Activated naive CD4-positive, alpha-beta T cell treated with anti-CD3 and anti-CD28 coated beads, Interleukin-2, amount 50 U/mL, for 24 hours (primary cell): ENCODE measurements around the gene CBFB.
"Not testable (repeated sequence)": the region's sequence is repeated elsewhere in the genome, so short reads cannot be mapped to it uniquely, and the experiment has no call there.

Source experiments
- H3K27ac Mint-ChIP-seq: one replicate; pipeline ENCODE4 v1.8.0; 2021; ENCODE audit warnings: mild to moderate bottlenecking, mixed read lengths
- H3K27me3 Mint-ChIP-seq: one replicate; pipeline ENCODE4 v1.8.0; 2021; ENCODE audit warnings: mixed read lengths
- H3K36me3 Mint-ChIP-seq: one replicate; pipeline ENCODE4 v1.8.0; 2021; ENCODE audit warnings: mixed read lengths
- H3K4me1 Mint-ChIP-seq: one replicate; pipeline ENCODE4 v1.8.0; 2021; ENCODE audit warnings: mixed read lengths
- H3K4me3 Mint-ChIP-seq: one replicate; pipeline ENCODE4 v1.8.0; 2021; ENCODE audit warnings: mild to moderate bottlenecking, mixed read lengths
- H3K9me3 Mint-ChIP-seq: one replicate; pipeline ENCODE4 v1.8.0; 2021; ENCODE audit warnings: mixed read lengths

CBFB gene

DNA sequence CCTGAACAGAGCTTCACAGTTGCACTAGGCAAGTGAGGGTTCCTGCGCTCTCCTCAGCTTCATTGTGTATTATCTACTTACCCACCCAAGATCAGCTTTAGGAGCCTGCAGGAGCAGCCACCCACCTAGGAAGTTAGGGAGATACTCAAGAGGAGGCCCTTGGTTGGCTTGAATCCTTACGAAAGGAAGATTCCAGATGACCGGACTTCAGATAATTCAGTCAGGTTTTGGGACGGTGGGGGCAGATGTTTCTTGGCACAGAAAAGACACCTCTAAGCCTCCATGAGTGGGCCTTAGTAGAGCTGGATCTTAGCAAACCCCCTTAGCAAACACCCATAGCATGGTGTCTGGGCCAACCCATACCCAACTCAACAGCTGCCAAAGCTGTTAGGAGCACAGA lies 2.4 kb upstream of the CBFB start:
- H3K36me3 Mint-ChIP-seq, result no peaks in the 10 kb centered on the region
- no peaks in the 10 kb centered on the region for H3K27me3 Mint-ChIP-seq
- no peak overlapping the region for H3K4me3 Mint-ChIP-seq
- H3K9me3 Mint-ChIP-seq, result no peaks in the 10 kb centered on the region
- H3K27ac Mint-ChIP-seq, result no peak overlapping the region
- H3K4me1 Mint-ChIP-seq, result peaks cover 25% of the 10 kb centered on the region

- Mint-ChIP-seq H3K36me3 (no peaks in the 10 kb centered on the region), H3K9me3 (no peaks in the 10 kb centered on the region), H3K4me3 (no peak overlapping the region), H3K4me1 (peaks cover 29% of the 10 kb centered on the region), H3K27ac (no peak overlapping the region), H3K27me3 (no peaks in the 10 kb centered on the region)
These were observed 1.9 kb upstream of the CBFB start for GRCh38 chr16:67027046-67027445.

DNA sequence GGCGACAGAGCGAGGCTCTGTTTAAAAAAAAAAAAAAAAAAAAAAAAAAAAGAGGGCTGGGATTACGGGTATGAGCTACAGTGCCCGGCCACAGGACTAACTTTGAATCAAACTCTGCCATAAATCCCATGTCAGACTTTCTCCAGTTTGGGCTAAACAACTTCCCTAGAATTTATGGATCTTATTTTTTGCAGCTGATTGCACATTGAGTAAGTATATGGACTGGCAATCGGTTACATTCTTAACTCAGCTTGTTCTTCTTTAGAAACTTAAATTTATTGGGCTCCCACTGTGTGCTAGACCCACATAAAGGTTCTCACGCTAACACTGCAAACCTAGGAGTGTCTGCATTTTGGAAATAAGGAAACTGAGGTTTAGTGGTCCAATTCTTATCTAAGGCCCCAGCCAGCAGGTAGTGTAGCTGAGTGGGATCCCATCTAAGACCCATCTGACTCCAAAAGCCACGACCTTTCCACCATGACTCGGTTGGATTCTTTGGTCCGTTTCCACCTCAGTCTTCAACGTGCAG lies 718 bp upstream of the CBFB start:
- Mint-ChIP-seq H3K4me3 (peak overlapping the region; percentile 84), H3K36me3 (no peaks in the 10 kb centered on the region), H3K27ac (peak overlapping the region; percentile 92), H3K4me1 (peaks cover 41% of the 10 kb centered on the region), H3K27me3 (no peaks in the 10 kb centered on the region), H3K9me3 (no peaks in the 10 kb centered on the region)

DNA sequence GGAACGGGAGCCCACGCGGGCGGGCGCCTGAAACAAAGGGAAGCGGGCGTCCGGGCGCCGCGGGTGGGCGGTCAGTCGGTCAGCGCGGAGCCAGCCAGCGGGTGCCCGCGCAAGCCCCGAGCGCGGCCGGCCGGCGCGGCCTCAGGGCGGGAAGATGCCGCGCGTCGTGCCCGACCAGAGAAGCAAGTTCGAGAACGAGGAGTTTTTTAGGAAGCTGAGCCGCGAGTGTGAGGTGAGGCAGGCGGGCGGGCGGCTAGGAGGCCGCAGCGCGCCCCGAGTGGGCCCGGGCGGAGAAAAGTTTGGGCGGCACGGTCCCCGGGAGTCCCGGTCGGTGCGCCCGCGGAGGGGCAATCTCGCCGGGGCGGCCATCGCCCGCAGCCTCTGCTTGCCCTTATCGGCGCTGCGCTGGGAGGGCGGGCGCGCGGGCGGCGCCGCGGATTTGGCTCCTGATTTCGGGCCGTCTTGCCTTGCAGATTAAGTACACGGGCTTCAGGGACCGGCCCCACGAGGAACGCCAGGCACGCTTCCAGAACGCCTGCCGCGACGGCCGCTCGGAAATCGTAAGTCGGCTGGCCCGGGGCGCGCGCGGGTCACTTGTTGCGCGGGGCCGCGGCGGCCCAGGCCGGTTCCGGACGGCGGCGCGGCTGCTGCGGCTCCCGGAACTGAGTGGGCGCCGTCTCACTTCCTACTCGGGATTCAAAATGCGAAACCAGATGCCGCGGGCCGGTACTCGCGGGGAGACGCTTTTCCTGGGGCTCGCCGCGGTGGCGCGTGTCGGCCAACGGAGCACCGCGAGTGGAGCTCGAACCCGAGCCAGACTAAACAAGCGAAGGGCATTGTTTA lies 526 bp downstream of the CBFB start:
- H3K27me3 Mint-ChIP-seq, result no peaks in the 10 kb centered on the region

GRCh38 chr16:67030221-67030962 lies 1.4 kb downstream of the CBFB start:
- H3K4me3 Mint-ChIP-seq, result peak overlapping the region; percentile 92
- no peaks in the 10 kb centered on the region for H3K9me3 Mint-ChIP-seq
- peak overlapping the region; percentile 81 for H3K27ac Mint-ChIP-seq
- H3K36me3 Mint-ChIP-seq, result peaks cover 3% of the 10 kb centered on the region
- H3K27me3 Mint-ChIP-seq, result no peaks in the 10 kb centered on the region
- peaks cover 58% of the 10 kb centered on the region for H3K4me1 Mint-ChIP-seq

More for the DNA sequence above, 526 bp downstream of the CBFB start:
- Mint-ChIP-seq H3K4me3 (peak overlapping the region; percentile 92), H3K9me3 (no peaks in the 10 kb centered on the region), H3K27ac (peak overlapping the region; percentile 81), H3K4me1 (peaks cover 49% of the 10 kb centered on the region), H3K36me3 (peaks cover 2% of the 10 kb centered on the region)

DNA sequence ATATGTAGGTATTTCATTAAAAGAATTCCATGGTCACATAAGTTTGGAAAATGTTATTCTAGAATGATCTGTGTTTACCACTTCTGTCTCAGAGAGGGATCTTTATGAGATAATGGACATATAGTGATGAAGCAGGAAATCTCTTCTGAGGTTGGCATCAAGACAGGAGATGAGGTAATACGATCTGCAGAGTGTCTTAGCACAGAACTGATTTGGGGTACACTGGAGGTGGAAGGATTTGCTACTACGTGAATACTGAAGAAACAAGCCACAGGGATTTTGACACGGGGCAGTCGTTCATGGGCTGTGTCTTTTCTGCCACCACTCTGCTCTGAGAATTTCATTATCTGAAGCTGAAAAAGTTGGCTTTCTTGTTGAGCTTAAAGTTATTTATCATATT lies 5.5 kb downstream of the CBFB start:
- H3K27ac Mint-ChIP-seq, result peak overlapping the region; percentile 31
- H3K4me1 Mint-ChIP-seq, result peaks cover 72% of the 10 kb centered on the region
- peak overlapping the region; percentile 23 for H3K4me3 Mint-ChIP-seq
- peaks cover 3% of the 10 kb centered on the region for H3K36me3 Mint-ChIP-seq
- H3K27me3 Mint-ChIP-seq, result no peaks in the 10 kb centered on the region
- H3K9me3 Mint-ChIP-seq, result no peaks in the 10 kb centered on the region

DNA sequence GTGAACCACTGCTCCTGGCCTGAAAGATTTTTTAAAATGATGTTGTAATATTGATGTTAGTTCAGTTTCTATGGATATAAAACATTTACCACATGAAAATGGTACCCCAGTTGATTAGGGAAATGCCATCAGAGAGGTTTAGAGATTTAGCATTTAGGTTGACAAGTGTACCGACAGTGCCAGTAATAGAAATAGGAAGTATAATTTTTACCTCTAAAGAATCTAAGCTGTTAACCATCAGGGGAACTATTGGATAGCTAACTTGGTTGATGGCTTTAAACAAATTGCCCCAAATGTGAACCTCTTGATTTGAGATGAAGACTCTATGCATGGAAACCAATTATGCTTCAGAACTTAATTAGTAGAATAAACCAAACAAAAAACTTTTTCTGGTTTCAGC lies 6.4 kb downstream of the CBFB start:
- Mint-ChIP-seq H3K4me3 (no peak overlapping the region), H3K4me1 (peaks cover 75% of the 10 kb centered on the region)

DNA sequence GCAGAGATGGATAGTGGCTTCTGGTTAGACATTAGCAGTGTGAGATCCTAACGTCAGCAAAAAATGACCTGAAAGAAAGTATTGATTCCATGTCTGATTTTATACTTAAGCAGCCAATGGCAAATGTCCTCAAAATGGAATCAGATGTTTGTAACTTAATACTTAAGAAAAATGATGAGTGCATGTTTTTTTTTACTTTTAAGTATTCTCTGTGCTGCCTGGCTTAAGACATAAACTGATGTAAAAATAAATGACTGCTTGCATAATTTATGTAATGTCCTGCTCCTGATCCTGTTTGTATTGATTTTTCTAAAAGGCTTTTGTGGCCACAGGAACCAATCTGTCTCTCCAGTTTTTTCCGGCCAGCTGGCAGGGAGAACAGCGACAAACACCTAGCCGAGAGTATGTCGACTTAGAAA lies 7.4 kb downstream of the CBFB start:
- peaks cover 8% of the 10 kb centered on the region for H3K36me3 Mint-ChIP-seq

More for the DNA sequence above, 6.4 kb downstream of the CBFB start:
- H3K36me3 Mint-ChIP-seq, result peaks cover 4% of the 10 kb centered on the region
- H3K27ac Mint-ChIP-seq, result no peak overlapping the region
- H3K9me3 Mint-ChIP-seq, result no peaks in the 10 kb centered on the region
- H3K27me3 Mint-ChIP-seq, result no peaks in the 10 kb centered on the region

GRCh38 chr16:67039260-67040020 lies 10.5 kb downstream of the CBFB start:
- Mint-ChIP-seq H3K4me3 (no peak overlapping the region), H3K4me1 (peaks cover 54% of the 10 kb centered on the region), H3K27ac (no peak overlapping the region), H3K27me3 (no peaks in the 10 kb centered on the region), H3K36me3 (peaks cover 7% of the 10 kb centered on the region), H3K9me3 (no peaks in the 10 kb centered on the region)

More for the DNA sequence above, 7.4 kb downstream of the CBFB start:
- no peak overlapping the region for H3K4me3 Mint-ChIP-seq
- H3K4me1 Mint-ChIP-seq, result peaks cover 75% of the 10 kb centered on the region
- no peak overlapping the region for H3K27ac Mint-ChIP-seq
- H3K27me3 Mint-ChIP-seq, result no peaks in the 10 kb centered on the region
- no peaks in the 10 kb centered on the region for H3K9me3 Mint-ChIP-seq

GRCh38 chr16:67040166-67040565 lies 11.2 kb downstream of the CBFB start:
- Mint-ChIP-seq H3K27ac (peak overlapping the region; percentile 41), H3K36me3 (peaks cover 5% of the 10 kb centered on the region), H3K4me1 (peaks cover 46% of the 10 kb centered on the region)

DNA sequence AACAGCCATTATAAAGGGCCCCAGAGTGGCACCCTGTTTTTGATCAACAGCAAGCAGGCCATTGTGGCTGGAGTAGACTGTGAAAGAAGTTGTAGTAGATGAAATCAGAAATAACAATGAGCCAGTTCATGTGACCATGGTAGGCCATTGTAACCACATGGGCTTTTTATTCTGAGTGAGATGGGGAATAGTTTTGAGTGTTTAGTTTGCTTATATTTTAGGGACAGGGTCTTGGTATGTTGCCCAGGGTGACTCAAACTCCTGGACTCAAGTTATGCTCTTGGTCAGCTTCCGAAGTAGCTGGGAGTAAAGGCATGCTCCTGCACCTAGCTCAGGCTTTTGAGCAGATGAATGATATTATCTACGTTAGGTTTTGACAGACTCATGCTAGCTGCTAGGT lies 12.0 kb downstream of the CBFB start:
- Mint-ChIP-seq H3K27me3 (no peaks in the 10 kb centered on the region), H3K4me3 (no peak overlapping the region), H3K9me3 (no peaks in the 10 kb centered on the region), H3K4me1 (peaks cover 45% of the 10 kb centered on the region), H3K27ac (no peak overlapping the region), H3K36me3 (peaks cover 5% of the 10 kb centered on the region)

More at GRCh38 chr16:67040166-67040565, 11.2 kb downstream of the CBFB start:
- H3K4me3 Mint-ChIP-seq, result no peak overlapping the region
- H3K9me3 Mint-ChIP-seq, result no peaks in the 10 kb centered on the region
- H3K27me3 Mint-ChIP-seq, result no peaks in the 10 kb centered on the region

DNA sequence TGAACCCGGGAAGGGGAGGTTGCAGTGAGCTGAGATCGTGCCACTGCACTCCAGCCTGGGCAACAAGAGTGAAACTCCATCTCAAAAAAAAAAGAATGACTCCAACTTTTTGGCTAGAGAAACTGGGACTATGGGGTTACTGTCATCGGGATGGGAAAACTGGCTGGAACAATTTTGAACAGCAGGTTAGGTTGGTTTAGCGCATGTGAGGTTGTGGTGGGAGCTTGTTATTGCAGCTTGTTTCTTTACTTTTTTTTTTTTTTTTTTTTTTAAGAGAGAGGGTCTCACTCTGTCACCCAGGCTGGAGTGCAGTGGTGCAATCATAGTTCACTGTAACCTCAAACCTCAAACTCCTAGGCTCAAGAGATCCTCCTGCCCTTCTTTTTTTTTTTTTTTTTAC lies 12.6 kb downstream of the CBFB start:
- H3K9me3 Mint-ChIP-seq, H3K4me3 Mint-ChIP-seq, H3K27ac Mint-ChIP-seq, H3K36me3 Mint-ChIP-seq, H3K27me3 Mint-ChIP-seq: not testable (repeated sequence)
- H3K4me1 Mint-ChIP-seq, result peaks cover 43% of the 10 kb centered on the region

DNA sequence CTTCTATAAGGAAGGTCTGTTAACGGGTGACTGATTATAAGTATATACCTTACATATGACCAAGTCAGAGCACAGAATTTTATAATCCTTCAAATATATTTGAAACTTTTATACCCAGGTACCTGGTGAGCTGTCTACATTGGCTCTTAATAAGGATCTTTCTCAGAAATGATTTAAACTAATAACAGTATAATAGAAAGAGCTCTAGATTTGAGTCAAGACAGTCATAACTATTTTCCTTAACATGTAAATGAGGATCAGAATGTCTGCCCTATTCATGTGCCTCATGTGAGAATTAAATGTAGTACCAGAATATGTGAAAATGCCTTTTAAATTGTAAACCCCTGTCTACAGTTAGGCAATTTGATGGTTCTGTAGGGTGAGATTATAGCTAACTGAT lies 14.5 kb downstream of the CBFB start:
- Mint-ChIP-seq H3K36me3 (peaks cover 5% of the 10 kb centered on the region), H3K4me3 (no peak overlapping the region), H3K4me1 (peaks cover 44% of the 10 kb centered on the region), H3K9me3 (no peaks in the 10 kb centered on the region), H3K27me3 (no peaks in the 10 kb centered on the region), H3K27ac (peak overlapping the region; percentile 60)

DNA sequence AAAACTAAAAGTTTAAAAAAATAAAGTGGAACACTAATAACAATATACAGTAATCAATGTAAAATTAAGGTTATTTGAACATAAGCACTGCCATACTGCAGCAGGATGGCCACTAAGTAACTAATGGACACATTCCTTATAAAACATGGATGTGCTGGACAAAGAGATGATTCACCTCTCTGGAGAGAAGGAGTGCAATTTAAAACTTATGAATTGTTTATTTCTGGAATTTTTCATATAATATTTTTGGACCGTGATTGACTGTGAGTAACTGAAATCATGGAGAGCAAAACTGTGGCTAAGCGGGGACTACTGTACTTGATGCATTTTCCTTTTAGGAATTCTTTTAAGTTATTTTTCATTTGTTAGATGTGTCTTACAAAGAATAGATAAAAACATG lies 21.8 kb downstream of the CBFB start:
- no peak overlapping the region for H3K4me3 Mint-ChIP-seq
- H3K4me1 Mint-ChIP-seq, result peaks cover 46% of the 10 kb centered on the region
- no peaks in the 10 kb centered on the region for H3K27me3 Mint-ChIP-seq
- H3K36me3 Mint-ChIP-seq, result no peaks in the 10 kb centered on the region
- no peaks in the 10 kb centered on the region for H3K9me3 Mint-ChIP-seq
- peak overlapping the region; percentile 17 for H3K27ac Mint-ChIP-seq

DNA sequence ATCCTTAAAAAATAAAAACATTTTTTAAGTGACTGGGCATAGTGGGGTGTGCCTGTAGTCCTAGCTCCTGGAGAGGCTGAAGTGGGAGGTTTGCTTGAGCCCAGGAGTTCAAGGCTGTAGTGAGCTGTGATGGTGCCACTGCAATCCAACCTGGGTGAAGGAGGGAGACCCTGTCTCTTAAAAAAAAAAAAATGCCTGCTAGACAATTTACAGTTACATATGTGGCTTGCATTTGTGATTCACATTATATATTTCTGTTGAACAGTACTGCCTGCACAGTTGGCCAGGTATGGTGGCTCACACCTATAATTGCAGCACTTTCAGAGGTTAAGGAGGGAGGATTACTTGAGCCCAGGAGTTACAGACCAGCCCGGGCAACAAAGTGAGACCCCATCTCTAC lies 23.4 kb downstream of the CBFB start:
- Mint-ChIP-seq H3K27ac (peak overlapping the region; percentile 77), H3K4me3 (peak overlapping the region; percentile 85), H3K4me1 (peaks cover 47% of the 10 kb centered on the region), H3K27me3 (no peaks in the 10 kb centered on the region), H3K36me3 (peaks cover 2% of the 10 kb centered on the region), H3K9me3 (no peaks in the 10 kb centered on the region)
